ENCODE results near the gene FAAH2. TPM values are rescaled to one million over a fixed set of nuclear protein-coding genes. Genes with fewer than 3 reads are reported as not detected.

The FAAH2 gene, protein sequence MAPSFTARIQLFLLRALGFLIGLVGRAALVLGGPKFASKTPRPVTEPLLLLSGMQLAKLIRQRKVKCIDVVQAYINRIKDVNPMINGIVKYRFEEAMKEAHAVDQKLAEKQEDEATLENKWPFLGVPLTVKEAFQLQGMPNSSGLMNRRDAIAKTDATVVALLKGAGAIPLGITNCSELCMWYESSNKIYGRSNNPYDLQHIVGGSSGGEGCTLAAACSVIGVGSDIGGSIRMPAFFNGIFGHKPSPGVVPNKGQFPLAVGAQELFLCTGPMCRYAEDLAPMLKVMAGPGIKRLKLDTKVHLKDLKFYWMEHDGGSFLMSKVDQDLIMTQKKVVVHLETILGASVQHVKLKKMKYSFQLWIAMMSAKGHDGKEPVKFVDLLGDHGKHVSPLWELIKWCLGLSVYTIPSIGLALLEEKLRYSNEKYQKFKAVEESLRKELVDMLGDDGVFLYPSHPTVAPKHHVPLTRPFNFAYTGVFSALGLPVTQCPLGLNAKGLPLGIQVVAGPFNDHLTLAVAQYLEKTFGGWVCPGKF
- 1 to 10 TPM; 5.7 to 7.6 TPM for polyA plus RNA-seq

DNA sequence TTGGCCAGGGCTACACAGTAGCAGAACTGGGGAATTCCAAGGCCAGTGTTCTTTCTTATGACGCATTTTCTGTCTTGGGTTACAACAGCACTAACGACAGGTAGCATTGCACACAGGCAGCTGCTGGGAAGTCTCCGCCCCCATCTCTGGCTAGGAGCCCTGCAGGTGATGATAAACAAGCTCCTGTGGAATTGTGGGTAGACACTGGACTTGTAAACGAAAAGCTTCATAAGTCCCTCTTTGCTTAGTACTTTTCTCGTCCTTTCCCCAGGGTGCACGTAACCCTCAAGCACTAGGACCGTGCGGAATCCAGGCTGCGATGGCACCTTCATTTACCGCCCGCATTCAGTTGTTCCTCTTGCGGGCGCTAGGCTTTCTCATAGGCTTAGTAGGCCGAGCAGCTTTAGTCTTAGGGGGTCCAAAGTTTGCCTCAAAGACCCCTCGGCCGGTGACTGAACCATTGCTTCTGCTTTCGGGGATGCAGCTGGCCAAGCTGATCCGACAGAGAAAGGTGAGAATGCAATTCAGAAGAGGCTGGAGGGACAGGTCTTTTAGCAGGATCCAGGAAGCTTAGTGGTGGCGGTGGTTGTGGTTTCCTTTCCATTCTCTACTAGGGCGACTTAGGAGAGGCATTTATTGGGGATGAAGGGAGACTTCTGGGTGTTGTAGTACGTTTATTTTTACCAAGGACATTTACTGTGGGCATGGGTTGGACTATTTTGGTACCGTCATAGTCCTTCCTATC, at the start of gene FAAH2:
Gene FAAH2 (plus strand): TSS at position 200 of the 745 bp plus-strand sequence. CDS start 120 bp downstream, at position 320.
- Histone ChIP-seq H3K9me3 (ENCODE audit: control insufficient read depth in 2 of 2, insufficient read depth in 1 of 2, low read depth in 1 of 2, low read length in 1 of 2) (no peaks in the 10 kb centered on the region), H3K27me3 (ENCODE audit: control insufficient read depth in 1 of 2, insufficient read depth in 2 of 2, low read length in 2 of 2) (no peaks in the 10 kb centered on the region), H3K4me1 (ENCODE audit: control insufficient read depth in 2 of 2, insufficient read depth in 2 of 2, low read length in 1 of 2) (no peaks in the 10 kb centered on the region), H3K4me3 (ENCODE audit: low read depth in 1 of 2, low read length in 2 of 2) (peak within 1 kb of the TSS; percentile 46 to 54), H3K27ac (ENCODE audit: low read depth in 2 of 2, low read length in 1 of 2) (peak within 1 kb of the TSS; percentile 70 to 85), H3K36me3 (ENCODE audit: control insufficient read depth in 2 of 2, insufficient read depth in 2 of 2, low read length in 1 of 2) (no peaks in the 10 kb centered on the region)
- WGBS, 2 donors, result 4 to 17% methylated on average over 22 of the region's 22 CpGs

DNA sequence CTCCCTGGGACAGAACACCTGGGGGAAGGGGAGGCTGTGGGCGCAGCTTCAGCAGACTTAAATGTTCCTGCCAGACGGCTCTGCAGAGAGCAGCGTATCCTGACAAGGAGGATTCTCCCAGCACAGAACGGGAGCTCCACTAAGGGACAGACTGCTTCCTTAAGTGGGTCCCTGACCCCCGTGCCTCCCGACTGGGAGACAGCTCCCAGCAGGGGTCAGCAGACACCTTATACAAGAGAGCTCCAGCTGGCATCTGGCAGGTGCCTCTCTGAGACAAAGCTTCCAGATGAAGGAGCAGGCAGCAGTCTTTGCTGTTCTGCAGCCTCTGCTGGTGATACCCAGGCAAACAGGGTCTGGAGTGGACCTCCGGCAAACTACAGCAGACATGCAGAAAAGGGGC, 44.5 kb upstream of the FAAH2 start:
- Histone ChIP-seq H3K27ac (ENCODE audit: low read depth in 2 of 2, low read length in 1 of 2) (no peak overlapping the region), H3K9me3 (ENCODE audit: control insufficient read depth in 2 of 2, insufficient read depth in 1 of 2, low read depth in 1 of 2, low read length in 1 of 2) (peaks cover 2 to 5% of the 10 kb centered on the region in 2 donors)
- WGBS, 2 donors, result 79 to 83% methylated on average over 7 of the region's 7 CpGs

GRCh38 chrX:57251965-57252364, 34.5 kb upstream of the FAAH2 start:
- Histone ChIP-seq H3K4me3 (ENCODE audit: low read depth in 1 of 2, low read length in 2 of 2) (no peak overlapping the region), H3K36me3 (ENCODE audit: control insufficient read depth in 2 of 2, insufficient read depth in 2 of 2, low read length in 1 of 2) (no peaks in the 10 kb centered on the region), H3K4me1 (ENCODE audit: control insufficient read depth in 2 of 2, insufficient read depth in 2 of 2, low read length in 1 of 2) (no peaks in the 10 kb centered on the region), H3K27me3 (ENCODE audit: control insufficient read depth in 1 of 2, insufficient read depth in 2 of 2, low read length in 2 of 2) (no peaks in the 10 kb centered on the region), H3K9me3 (ENCODE audit: control insufficient read depth in 2 of 2, insufficient read depth in 1 of 2, low read depth in 1 of 2, low read length in 1 of 2) (peaks cover 0 to 3% of the 10 kb centered on the region in 2 donors), H3K27ac (ENCODE audit: low read depth in 2 of 2, low read length in 1 of 2) (no peak overlapping the region)
- 80 to 97% methylated on average over 6 of the region's 6 CpGs for WGBS, 2 donors

More for the DNA sequence above, 44.5 kb upstream of the FAAH2 start:
- no peaks in the 10 kb centered on the region for H3K36me3 ChIP-seq (ENCODE audit: control insufficient read depth in 2 of 2, insufficient read depth in 2 of 2, low read length in 1 of 2)
- no peak overlapping the region for H3K4me3 ChIP-seq (ENCODE audit: low read depth in 1 of 2, low read length in 2 of 2)
- no peaks in the 10 kb centered on the region for H3K4me1 ChIP-seq (ENCODE audit: control insufficient read depth in 2 of 2, insufficient read depth in 2 of 2, low read length in 1 of 2)
- peaks cover 0 to 3% of the 10 kb centered on the region in 2 donors for H3K27me3 ChIP-seq (ENCODE audit: control insufficient read depth in 1 of 2, insufficient read depth in 2 of 2, low read length in 2 of 2)

GRCh38 chrX:57265126-57265525, 21.4 kb upstream of the FAAH2 start:
- 68 to 74% methylated on average over 4 of the region's 4 CpGs for WGBS, 2 donors
- H3K27me3 ChIP-seq (ENCODE audit: control insufficient read depth in 1 of 2, insufficient read depth in 2 of 2, low read length in 2 of 2), result no peaks in the 10 kb centered on the region
- no peaks in the 10 kb centered on the region for H3K4me1 ChIP-seq (ENCODE audit: control insufficient read depth in 2 of 2, insufficient read depth in 2 of 2, low read length in 1 of 2)
- H3K4me3 ChIP-seq (ENCODE audit: low read depth in 1 of 2, low read length in 2 of 2), result no peak overlapping the region
- no peak overlapping the region for H3K27ac ChIP-seq (ENCODE audit: low read depth in 2 of 2, low read length in 1 of 2)
- no peaks in the 10 kb centered on the region for H3K36me3 ChIP-seq (ENCODE audit: control insufficient read depth in 2 of 2, insufficient read depth in 2 of 2, low read length in 1 of 2)
- peaks cover 0 to 12% of the 10 kb centered on the region in 2 donors for H3K9me3 ChIP-seq (ENCODE audit: control insufficient read depth in 2 of 2, insufficient read depth in 1 of 2, low read depth in 1 of 2, low read length in 1 of 2)

DNA sequence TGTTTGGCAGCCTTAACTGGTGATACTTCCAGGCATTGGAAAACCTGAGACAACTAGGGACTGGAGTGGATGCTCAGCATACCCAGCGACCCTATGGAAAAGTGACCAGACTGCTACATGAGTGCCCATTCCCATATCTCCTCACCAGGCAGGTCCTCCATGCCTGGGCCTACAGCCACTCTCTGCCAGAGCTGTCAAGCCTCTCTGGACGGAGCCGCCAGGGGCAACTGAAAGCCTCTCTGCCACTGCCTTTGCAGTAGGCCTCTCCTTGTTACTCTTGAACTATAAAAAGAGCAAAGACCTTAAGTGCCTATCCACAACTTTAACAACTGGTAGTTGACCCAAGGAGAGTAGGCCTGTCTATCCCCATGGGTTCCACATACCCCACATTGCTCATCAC, 20.2 kb upstream of the FAAH2 start:
- H3K4me1 ChIP-seq (ENCODE audit: control insufficient read depth in 2 of 2, insufficient read depth in 2 of 2, low read length in 1 of 2), result no peaks in the 10 kb centered on the region
- WGBS, 2 donors, result 88 to 90% methylated on average over 3 of the region's 3 CpGs
- H3K36me3 ChIP-seq (ENCODE audit: control insufficient read depth in 2 of 2, insufficient read depth in 2 of 2, low read length in 1 of 2), result no peaks in the 10 kb centered on the region
- no peak overlapping the region for H3K27ac ChIP-seq (ENCODE audit: low read depth in 2 of 2, low read length in 1 of 2)
- H3K4me3 ChIP-seq (ENCODE audit: low read depth in 1 of 2, low read length in 2 of 2), result no peak overlapping the region
- no peaks in the 10 kb centered on the region for H3K27me3 ChIP-seq (ENCODE audit: control insufficient read depth in 1 of 2, insufficient read depth in 2 of 2, low read length in 2 of 2)
- peaks cover 0 to 12% of the 10 kb centered on the region in 2 donors for H3K9me3 ChIP-seq (ENCODE audit: control insufficient read depth in 2 of 2, insufficient read depth in 1 of 2, low read depth in 1 of 2, low read length in 1 of 2)

GRCh38 chrX:57266871-57267270, 19.6 kb upstream of the FAAH2 start:
- WGBS, 2 donors, result 71 to 73% methylated on average over 2 of the region's 2 CpGs
- no peaks in the 10 kb centered on the region for H3K27me3 ChIP-seq (ENCODE audit: control insufficient read depth in 1 of 2, insufficient read depth in 2 of 2, low read length in 2 of 2)
- H3K4me1 ChIP-seq (ENCODE audit: control insufficient read depth in 2 of 2, insufficient read depth in 2 of 2, low read length in 1 of 2), result no peaks in the 10 kb centered on the region
- H3K36me3 ChIP-seq (ENCODE audit: control insufficient read depth in 2 of 2, insufficient read depth in 2 of 2, low read length in 1 of 2), result no peaks in the 10 kb centered on the region
- no peak overlapping the region for H3K4me3 ChIP-seq (ENCODE audit: low read depth in 1 of 2, low read length in 2 of 2)
- H3K9me3 ChIP-seq (ENCODE audit: control insufficient read depth in 2 of 2, insufficient read depth in 1 of 2, low read depth in 1 of 2, low read length in 1 of 2), result peaks cover 0 to 12% of the 10 kb centered on the region in 2 donors
- H3K27ac ChIP-seq (ENCODE audit: low read depth in 2 of 2, low read length in 1 of 2), result no peak overlapping the region

- Histone ChIP-seq H3K4me3 (ENCODE audit: low read depth in 1 of 2, low read length in 2 of 2) (no peak overlapping the region), H3K36me3 (ENCODE audit: control insufficient read depth in 2 of 2, insufficient read depth in 2 of 2, low read length in 1 of 2) (no peaks in the 10 kb centered on the region), H3K9me3 (ENCODE audit: control insufficient read depth in 2 of 2, insufficient read depth in 1 of 2, low read depth in 1 of 2, low read length in 1 of 2) (peaks cover 0 to 12% of the 10 kb centered on the region in 2 donors), H3K4me1 (ENCODE audit: control insufficient read depth in 2 of 2, insufficient read depth in 2 of 2, low read length in 1 of 2) (no peaks in the 10 kb centered on the region), H3K27ac (ENCODE audit: low read depth in 2 of 2, low read length in 1 of 2) (no peak overlapping the region), H3K27me3 (ENCODE audit: control insufficient read depth in 1 of 2, insufficient read depth in 2 of 2, low read length in 2 of 2) (no peaks in the 10 kb centered on the region)
- WGBS, 2 donors, result 83 to 100% methylated on average over 1 of the region's 1 CpG
Observed at GRCh38 chrX:57267308-57267707, 19.2 kb upstream of the FAAH2 start.

DNA sequence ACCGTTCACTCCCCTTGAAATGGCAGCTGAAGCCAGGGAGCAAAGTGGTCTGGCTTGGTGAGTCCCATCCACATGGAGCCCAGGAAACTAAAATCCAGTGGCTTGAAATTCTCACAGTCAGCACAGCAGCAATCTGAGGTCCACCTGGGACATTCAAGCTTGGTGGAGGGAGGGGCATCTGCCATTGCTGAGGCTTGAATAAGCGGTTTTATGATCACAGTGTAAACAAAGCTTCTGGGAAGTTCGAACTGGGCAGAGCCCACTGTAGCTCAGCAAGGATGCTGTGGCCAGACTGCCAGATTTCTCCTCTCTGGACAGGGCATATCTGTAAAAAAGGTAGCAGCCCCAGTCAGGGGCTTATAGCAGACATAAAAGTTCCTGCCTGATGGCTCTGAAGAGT, 15.5 kb upstream of the FAAH2 start:
- H3K27ac ChIP-seq (ENCODE audit: low read depth in 2 of 2, low read length in 1 of 2), result no peak overlapping the region
- no peaks in the 10 kb centered on the region for H3K27me3 ChIP-seq (ENCODE audit: control insufficient read depth in 1 of 2, insufficient read depth in 2 of 2, low read length in 2 of 2)
- 70 to 96% methylated on average over 3 of the region's 3 CpGs for WGBS, 2 donors
- peaks cover 0 to 7% of the 10 kb centered on the region in 2 donors for H3K9me3 ChIP-seq (ENCODE audit: control insufficient read depth in 2 of 2, insufficient read depth in 1 of 2, low read depth in 1 of 2, low read length in 1 of 2)
- H3K36me3 ChIP-seq (ENCODE audit: control insufficient read depth in 2 of 2, insufficient read depth in 2 of 2, low read length in 1 of 2), result no peaks in the 10 kb centered on the region
- no peak overlapping the region for H3K4me3 ChIP-seq (ENCODE audit: low read depth in 1 of 2, low read length in 2 of 2)
- H3K4me1 ChIP-seq (ENCODE audit: control insufficient read depth in 2 of 2, insufficient read depth in 2 of 2, low read length in 1 of 2), result no peaks in the 10 kb centered on the region

- no peaks in the 10 kb centered on the region for H3K27me3 ChIP-seq (ENCODE audit: control insufficient read depth in 1 of 2, insufficient read depth in 2 of 2, low read length in 2 of 2)
- no peak overlapping the region for H3K4me3 ChIP-seq (ENCODE audit: low read depth in 1 of 2, low read length in 2 of 2)
- no peak overlapping the region for H3K27ac ChIP-seq (ENCODE audit: low read depth in 2 of 2, low read length in 1 of 2)
- H3K4me1 ChIP-seq (ENCODE audit: control insufficient read depth in 2 of 2, insufficient read depth in 2 of 2, low read length in 1 of 2), result no peaks in the 10 kb centered on the region
- WGBS, 2 donors, result 72 to 80% methylated on average over 4 of the region's 4 CpGs
- no peaks in the 10 kb centered on the region for H3K36me3 ChIP-seq (ENCODE audit: control insufficient read depth in 2 of 2, insufficient read depth in 2 of 2, low read length in 1 of 2)
- H3K9me3 ChIP-seq (ENCODE audit: control insufficient read depth in 2 of 2, insufficient read depth in 1 of 2, low read depth in 1 of 2, low read length in 1 of 2), result no peaks in the 10 kb centered on the region
Observed at GRCh38 chrX:57282568-57282967, 3.9 kb upstream of the FAAH2 start.

Data from esophagus (tissue), 2 donors.